ENCODE results near the gene VPS18. TPM values are rescaled to one million over a fixed set of nuclear protein-coding genes. Genes with fewer than 3 reads are reported as not detected.
A peak's percentile ranks its signal among the peaks of the same experiment; 100 is the strongest.
"Not testable (repeated sequence)": the region's sequence is repeated elsewhere in the genome, so short reads cannot be mapped to it uniquely, and the experiment has no call there.

VPS18 gene, protein sequence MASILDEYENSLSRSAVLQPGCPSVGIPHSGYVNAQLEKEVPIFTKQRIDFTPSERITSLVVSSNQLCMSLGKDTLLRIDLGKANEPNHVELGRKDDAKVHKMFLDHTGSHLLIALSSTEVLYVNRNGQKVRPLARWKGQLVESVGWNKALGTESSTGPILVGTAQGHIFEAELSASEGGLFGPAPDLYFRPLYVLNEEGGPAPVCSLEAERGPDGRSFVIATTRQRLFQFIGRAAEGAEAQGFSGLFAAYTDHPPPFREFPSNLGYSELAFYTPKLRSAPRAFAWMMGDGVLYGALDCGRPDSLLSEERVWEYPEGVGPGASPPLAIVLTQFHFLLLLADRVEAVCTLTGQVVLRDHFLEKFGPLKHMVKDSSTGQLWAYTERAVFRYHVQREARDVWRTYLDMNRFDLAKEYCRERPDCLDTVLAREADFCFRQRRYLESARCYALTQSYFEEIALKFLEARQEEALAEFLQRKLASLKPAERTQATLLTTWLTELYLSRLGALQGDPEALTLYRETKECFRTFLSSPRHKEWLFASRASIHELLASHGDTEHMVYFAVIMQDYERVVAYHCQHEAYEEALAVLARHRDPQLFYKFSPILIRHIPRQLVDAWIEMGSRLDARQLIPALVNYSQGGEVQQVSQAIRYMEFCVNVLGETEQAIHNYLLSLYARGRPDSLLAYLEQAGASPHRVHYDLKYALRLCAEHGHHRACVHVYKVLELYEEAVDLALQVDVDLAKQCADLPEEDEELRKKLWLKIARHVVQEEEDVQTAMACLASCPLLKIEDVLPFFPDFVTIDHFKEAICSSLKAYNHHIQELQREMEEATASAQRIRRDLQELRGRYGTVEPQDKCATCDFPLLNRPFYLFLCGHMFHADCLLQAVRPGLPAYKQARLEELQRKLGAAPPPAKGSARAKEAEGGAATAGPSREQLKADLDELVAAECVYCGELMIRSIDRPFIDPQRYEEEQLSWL
- 14.6 TPM for polyA plus RNA-seq (2012; ENCODE audit: insufficient read depth, insufficient read length)

DNA sequence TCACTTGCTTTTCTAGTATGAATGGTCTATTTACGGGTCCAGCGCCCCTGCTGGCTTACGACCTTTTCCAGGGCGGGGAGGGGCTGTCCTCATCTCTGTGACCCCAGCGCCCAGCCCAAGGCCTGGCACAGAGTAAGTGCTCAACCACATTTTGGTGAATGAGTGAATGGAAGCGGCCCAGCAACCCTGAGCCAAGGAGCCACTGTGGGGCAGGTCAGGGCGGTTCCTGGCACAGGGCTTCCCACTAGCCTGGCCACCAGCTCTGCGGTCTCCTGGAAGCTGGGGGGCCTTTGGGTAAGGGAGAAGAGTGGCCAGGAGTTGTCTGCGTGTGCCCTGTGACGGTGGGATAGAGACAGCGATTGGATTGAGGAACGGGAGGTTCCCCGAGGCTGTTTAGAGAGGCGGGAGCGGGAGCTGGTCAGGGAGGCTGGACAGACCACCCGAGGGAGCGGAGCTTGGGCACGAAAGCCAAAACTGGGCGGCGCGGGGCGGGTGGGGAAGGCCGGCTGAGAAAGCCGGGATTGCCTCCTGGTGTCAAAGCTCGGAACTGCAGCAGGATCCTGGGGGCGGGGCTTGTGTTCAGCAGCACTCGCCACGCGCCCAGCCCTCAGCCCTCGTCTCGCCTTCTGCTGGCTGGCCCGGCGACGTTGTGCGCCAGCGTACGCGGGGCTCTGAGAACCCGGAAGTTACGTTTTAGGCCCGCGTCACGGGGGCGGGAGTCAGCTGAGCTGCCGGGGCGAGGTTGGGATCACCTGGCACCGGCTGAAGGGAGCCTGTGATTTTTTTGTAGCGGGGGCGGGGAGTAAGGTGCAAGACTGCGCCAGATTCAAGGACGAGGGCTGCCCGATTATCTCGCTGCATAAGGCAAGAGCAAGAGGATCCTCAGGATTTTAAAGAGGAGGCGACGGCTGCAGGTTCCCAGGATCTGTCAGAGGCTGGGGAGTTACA lies at the start of gene VPS18:
Gene VPS18, plus strand, starts transcription at position 718 of the 948 bp plus-strand sequence. CDS start 319 bp downstream, outside the sequence.
- DNase-seq (ENCODE audit: low read depth, low spot score): peak; percentile 94
- H3K4me3 ChIP-seq (ENCODE audit: low read length): peak within 1 kb of the TSS; percentile 89

DNA sequence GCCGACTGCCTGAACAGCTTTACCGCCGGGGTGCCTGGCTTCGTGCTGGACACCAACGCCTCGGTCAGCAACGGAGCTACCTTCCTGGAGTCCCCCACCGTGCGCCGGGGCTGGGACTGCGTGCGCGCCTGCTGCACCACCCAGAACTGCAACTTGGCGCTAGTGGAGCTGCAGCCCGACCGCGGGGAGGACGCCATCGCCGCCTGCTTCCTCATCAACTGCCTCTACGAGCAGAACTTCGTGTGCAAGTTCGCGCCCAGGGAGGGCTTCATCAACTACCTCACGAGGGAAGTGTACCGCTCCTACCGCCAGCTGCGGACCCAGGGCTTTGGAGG lies 49.6 kb upstream of the VPS18 start:
- peak overlapping the region; percentile 55 for H3K4me3 ChIP-seq (ENCODE audit: low read length)
- DNase-seq (ENCODE audit: low read depth, low spot score): peak; percentile 15

DNA sequence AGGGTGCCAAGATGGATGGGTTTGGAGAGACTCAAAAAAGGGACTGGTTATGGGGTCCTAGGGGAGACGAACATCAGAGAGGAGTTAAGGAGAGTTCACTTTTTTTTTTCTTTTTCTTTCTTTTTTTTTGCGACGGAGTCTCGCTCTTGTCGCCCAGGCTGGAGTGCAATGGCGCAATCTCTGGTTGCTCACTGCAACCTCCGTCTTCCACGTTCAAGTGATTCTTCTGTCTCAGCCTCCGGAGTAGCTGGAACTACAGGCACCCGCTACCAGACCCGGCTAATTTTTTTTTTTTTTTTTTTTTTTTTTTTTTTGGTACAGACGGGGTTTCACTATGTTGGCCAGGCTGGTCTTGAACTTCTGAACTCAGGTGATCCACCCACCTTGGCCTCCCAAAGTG lies 49.2 kb upstream of the VPS18 start:
- H3K4me3 ChIP-seq (ENCODE audit: low read length): peak overlapping the region; percentile 55

DNA sequence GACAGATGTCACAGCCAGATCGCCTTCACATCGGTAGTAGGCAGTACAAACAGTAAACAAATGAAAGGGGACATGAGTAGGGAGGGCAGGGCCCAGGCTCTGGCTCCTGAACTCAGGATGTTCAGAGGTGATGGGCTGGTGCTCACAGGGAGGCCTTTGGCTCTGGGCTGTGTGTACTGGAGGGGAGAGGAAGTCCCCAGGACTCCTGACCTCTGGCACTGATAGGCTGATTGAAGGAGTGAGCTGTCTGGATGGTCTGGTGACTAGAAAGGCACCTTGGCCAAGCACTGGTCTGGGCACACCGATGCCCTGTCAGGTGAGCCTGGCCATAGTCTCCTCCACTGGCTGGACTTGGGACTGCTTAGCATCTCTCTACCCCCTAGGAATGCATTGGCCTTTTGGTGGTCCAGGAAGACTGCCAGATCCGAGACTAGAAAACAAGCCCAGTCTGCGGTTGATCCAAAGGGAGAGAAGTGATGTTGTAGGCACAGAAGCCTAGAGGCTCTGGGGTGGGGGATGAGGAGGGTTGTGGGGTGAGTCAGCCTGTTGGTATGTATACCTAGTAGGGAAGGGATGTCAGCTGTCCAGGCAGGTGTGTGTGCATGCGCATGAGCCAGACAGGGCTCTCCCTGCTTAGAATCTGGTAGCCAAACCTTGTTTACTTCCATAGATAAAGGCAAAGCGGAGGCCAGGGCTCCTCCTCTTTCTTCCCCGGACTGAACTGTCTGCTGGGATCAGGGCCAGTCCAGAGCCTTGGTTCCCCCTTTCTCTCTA lies 48.6 kb upstream of the VPS18 start:
- H3K4me3 ChIP-seq (ENCODE audit: low read length): no peak overlapping the region
- no peak for DNase-seq (ENCODE audit: low read depth, low spot score)

More for the DNA sequence above, 49.2 kb upstream of the VPS18 start:
- no peak for DNase-seq (ENCODE audit: low read depth, low spot score)

DNA sequence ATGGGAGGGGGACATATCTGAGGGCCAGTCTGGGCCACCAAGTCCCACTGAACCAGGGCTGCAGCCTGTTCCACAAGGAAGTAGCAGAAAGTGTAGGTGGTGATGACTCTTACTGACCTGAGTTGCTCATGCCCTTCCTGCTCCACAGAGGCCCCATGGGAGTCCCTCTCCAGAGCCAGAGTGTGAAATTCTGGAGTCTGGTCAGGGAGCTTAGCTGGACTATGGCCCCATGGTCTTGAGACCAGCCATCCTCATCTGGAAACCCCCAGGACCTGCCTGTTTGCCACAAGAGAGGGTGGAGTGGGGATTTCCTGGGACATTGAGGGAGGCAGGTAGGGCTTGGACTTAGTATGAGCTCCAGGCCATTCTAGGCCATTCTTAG lies 47.4 kb upstream of the VPS18 start:
- H3K4me3 ChIP-seq (ENCODE audit: low read length): no peak overlapping the region
- DNase-seq (ENCODE audit: low read depth, low spot score): no peak

DNA sequence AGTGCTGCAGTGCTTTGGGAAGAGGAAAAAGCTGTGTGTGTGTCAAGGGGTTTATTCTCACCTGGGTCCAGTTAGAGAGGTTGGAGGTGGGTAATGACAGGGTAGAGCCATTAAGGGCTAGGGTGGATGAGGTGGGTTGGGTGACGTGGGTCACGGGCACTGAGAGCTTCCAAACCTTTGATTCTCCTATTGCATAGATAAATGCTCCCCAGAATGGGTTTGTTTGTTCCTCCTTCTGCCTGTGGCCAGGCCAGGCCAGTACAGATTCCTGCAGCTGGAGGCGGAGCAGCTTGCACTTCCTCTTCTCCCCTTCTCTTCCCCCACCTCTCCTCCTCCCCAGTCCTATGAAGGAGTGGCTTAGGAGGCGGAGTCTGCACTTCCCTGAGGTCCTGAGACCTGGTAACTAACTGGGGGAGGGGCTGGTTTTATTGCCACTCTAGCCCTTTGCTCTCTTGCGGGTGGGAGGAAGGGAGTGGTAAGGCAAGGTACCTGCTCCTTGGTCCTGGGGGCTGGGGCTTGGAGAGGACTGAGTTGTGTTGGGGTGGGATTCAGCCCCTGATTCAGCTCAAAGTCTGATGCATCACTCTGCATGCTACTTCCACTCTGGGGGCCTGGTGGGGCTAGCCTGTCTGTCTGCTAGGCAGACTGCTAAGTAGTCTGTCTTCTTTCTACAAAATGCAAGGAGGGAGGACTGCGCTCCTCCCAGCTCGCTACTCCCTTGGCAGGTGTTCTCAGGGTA lies 46.9 kb upstream of the VPS18 start:
- H3K4me3 ChIP-seq (ENCODE audit: low read length): no peak overlapping the region
- peak; percentile 72 for DNase-seq (ENCODE audit: low read depth, low spot score)

DNA sequence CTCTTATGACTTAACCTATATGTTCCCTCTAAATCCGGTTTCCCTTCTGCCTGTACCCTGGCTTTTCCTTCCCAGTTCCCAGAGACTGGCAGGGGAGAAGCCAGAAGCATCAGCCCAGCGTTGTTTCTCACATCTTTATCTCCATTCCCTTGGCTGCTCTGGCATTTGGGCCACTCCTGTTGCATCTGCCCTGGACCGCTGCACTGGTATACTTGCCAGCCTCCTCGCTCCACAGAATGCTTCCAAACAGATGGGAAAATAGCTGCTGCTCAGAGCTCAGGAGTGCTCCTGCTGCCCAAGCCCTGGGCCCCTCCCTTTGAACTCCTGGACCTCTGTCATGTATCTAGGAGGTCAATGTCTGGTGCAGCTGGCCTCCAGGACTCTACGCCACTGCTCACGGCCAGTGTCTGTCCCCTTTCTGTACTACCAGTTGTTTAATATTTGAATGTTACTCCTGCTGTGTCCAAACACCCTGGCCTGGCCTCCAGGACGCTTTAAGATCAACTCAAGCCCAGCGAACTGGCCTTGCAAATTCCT lies 43.6 kb upstream of the VPS18 start:
- DNase-seq (ENCODE audit: low read depth, low spot score): no peak
- no peak overlapping the region for H3K4me3 ChIP-seq (ENCODE audit: low read length)

DNA sequence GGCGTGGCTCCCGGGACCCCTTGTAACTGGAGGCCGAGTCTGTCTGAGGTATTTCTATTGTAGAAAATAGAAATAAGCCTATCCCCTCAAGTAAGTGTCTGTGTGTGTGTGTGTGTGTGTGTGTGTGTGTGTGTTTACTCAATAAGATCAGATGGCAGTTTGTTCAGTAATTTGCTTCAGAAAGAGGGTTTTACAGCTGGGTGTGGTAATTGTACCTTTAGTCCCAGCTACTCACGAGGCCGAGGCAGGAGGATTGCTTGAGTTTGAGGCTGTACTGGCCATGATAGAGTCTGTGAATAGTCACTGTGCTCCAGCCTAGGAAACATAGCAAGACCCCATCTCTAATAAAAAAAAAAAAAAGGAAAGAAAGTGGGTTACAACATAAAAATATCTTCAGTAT lies 41.7 kb upstream of the VPS18 start:
- H3K4me3 ChIP-seq (ENCODE audit: low read length): no peak overlapping the region
- DNase-seq (ENCODE audit: low read depth, low spot score): no peak

DNA sequence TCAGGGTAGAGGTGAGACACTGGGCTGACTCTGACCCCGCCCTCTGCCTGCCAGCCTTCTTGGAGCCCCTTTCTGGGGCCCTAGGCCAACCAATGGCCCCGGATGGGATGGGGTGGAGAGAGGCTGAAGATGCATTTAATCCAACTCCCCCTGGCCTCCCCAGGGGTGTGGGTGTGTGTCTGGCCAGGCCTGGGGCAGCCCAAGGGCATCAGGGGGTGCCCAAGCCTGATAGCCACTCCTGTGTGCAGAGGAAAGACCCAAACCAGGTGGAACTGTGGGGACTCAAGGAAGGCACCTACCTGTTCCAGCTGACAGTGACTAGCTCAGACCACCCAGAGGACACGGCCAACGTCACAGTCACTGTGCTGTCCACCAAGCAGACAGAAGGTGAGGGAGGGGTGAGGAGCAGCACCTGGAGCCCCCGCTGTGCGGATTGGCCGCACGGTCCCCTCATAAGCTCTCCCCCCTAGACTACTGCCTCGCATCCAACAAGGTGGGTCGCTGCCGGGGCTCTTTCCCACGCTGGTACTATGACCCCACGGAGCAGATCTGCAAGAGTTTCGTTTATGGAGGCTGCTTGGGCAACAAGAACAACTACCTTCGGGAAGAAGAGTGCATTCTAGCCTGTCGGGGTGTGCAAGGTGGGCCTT lies 40.9 kb upstream of the VPS18 start:
- no peak overlapping the region for H3K4me3 ChIP-seq (ENCODE audit: low read length)
- DNase-seq (ENCODE audit: low read depth, low spot score): no peak

DNA sequence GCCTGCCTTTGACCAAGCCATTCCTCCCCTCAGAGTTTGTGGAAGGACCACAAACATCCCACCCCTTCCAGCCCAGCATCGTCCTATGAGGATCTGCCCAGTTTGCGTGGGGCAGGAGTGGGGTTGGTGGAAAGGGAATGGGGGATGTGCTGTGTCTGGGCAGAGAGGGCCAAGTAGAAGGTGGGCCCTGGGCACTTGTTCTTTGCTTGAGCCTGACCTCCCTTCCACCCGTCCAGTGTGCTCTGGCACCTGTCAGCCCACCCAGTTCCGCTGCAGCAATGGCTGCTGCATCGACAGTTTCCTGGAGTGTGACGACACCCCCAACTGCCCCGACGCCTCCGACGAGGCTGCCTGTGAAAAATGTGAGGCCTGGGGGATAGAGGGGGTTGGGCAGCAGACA lies 40.1 kb upstream of the VPS18 start:
- no peak for DNase-seq (ENCODE audit: low read depth, low spot score)
- H3K4me3 ChIP-seq (ENCODE audit: low read length): no peak overlapping the region

DNA sequence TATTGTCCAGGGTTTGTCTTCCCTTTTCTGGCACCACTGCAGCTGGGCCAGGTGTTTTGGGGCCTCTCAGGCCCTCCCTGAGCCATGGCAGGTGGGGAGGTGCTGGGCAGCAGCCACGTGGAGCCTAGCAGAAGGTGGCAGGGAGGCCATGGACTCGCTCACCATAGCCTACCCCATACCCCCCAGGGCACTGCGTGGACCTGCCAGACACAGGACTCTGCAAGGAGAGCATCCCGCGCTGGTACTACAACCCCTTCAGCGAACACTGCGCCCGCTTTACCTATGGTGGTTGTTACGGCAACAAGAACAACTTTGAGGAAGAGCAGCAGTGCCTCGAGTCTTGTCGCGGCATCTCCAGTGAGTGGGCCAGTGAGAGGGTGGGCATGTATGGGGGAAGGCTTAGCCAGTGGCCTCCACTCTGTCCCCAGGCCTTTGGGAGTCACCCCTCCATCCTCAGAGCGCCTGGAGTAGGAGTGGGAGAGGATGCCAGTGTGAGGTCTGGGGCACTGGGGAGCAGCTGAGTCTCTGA lies 38.5 kb upstream of the VPS18 start:
- DNase-seq (ENCODE audit: low read depth, low spot score): no peak
- no peak overlapping the region for H3K4me3 ChIP-seq (ENCODE audit: low read length)

DNA sequence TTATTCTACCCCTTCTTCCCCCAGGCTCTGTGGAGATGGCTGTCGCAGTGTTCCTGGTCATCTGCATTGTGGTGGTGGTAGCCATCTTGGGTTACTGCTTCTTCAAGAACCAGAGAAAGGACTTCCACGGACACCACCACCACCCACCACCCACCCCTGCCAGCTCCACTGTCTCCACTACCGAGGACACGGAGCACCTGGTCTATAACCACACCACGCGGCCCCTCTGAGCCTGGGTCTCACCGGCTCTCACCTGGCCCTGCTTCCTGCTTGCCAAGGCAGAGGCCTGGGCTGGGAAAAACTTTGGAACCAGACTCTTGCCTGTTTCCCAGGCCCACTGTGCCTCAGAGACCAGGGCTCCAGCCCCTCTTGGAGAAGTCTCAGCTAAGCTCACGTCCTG lies 37.5 kb upstream of the VPS18 start:
- no peak overlapping the region for H3K4me3 ChIP-seq (ENCODE audit: low read length)
- no peak for DNase-seq (ENCODE audit: low read depth, low spot score)

DNA sequence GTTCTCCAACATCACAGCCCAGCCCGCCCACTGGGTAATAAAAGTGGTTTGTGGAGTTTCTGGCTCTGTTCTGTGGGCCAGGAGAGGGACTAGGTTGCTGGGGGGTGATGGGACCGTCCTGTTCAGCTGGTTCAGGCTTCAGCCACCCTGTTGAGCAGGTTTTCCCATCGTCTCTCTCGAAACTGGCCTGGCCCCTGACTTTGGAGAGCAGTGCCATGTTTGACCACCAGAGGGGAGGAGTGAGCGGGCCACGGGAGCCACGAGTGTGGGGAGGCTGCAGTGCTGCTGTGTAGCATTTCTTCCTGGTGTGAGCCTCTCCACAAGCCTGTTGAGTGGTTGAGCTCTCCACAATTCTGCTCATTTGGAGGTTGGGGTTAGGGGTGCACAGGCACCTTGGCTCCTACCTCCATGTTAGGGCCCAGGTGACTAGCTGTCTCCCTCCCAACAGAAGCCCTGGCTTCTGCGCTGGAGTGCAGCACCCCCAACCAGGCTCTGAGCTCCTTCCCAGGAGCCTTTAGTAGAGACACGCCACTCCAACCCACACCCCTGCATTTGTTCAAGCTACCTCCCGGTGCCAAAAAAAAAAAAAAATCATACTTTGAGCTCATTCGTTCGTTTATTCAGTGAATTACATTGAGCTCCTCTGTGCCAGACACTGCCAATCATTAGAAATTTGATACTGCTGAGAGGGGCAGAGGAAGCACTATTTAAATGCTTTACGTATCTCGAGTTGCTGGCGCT lies 36.5 kb upstream of the VPS18 start:
- no peak overlapping the region for H3K4me3 ChIP-seq (ENCODE audit: low read length)
- peak; percentile 53 for DNase-seq (ENCODE audit: low read depth, low spot score)

DNA sequence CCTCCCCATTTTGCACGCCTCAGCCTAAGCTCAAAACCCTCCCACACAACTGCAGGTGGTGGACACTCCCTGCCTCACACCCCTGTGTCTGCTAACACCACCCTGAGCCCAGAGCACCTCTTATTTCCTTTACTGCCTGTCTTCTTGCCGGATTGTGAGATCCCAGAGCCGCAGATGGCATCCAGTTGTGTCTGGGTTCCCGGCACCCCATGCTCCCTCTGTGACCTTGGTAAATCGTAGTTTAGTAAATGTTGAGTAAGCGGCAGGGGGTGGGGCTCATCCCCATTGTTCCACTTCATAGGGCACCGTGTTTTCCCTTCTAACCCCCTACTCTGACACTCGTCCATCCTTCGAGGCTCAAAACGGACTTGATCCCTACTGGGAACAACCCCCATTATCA lies 35.5 kb upstream of the VPS18 start:
- no peak for DNase-seq (ENCODE audit: low read depth, low spot score)
- H3K4me3 ChIP-seq (ENCODE audit: low read length): no peak overlapping the region

DNA sequence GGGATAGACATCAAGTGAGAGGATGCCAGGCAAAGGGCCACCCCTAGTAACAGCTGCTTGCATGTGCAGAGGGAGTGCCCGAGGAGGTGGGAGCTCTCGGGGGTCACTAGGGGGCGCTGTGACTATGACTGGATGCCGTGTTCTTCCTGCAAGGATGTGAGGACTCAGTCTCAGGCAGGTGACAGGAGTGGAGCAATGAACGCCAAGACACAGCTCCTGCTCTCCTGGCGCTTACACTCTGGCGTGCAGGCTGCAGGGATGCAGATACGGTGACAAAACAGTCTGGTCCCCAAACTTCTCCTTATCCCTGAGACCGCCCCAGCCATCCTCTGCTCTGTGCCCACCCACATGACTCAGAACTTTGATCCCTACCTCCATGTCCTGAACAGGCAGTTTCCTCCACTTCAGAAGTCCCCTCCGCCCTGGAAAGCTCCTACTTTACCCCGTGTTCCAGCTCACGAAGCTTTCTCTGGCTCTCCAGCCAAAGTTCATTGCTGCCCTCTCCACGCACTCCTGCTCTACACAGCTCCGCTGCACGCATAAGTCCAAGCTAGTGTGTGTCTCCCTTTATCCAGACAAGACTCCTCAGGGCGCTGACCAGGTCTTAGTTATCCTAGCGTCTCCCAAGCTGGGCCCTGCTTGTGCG lies 34.9 kb upstream of the VPS18 start:
- peak; percentile 83 for DNase-seq (ENCODE audit: low read depth, low spot score)
- no peak overlapping the region for H3K4me3 ChIP-seq (ENCODE audit: low read length)

DNA sequence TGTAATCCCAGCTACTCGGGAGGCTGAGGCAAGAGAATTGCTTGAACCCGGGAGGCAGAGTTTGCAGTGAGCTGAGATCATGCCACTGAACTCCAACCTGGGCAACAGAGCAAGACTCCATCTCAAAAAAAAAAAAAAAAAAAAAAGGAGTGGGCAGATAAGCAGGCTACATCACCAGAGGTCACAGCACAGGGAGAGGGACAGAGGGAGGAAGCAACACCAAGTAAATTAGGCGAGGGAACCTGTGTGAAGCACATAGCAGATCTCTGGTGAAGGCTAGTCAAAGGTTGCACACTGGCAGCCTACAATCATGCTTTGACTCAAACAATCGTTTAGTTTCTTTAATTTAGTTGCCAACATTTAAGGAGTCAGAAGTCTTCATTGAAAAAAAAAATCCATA lies 33.1 kb upstream of the VPS18 start:
- DNase-seq (ENCODE audit: low read depth, low spot score); H3K4me3 ChIP-seq (ENCODE audit: low read length): not testable (repeated sequence)
